H9 (cell line): ENCODE measurements around the gene THAP4. TPM values are rescaled to one million over a fixed set of nuclear protein-coding genes. Genes with fewer than 3 reads are reported as not detected.
A peak's percentile ranks its signal among the peaks of the same experiment; 100 is the strongest.

ENCODE experiments used
- DNase-seq: peaks from one replicate; pipeline ENCODE4 v3.0.0-alpha.2; 2017
- H2AFZ ChIP-seq: one replicate; pipeline ENCODE4 v1.6.1; 2013; ENCODE audit warnings: mild to moderate bottlenecking, low read length, control low read depth, moderate library complexity
- H2AK5ac ChIP-seq: 2 replicates; pipeline ENCODE4 v1.6.1; 2013; ENCODE audit warnings: low read length, control low read depth, mixed read lengths; ENCODE audit not compliant: insufficient read length
- H2BK120ac ChIP-seq: one replicate; pipeline ENCODE4 v1.6.1; 2013; ENCODE audit warnings: low read depth, mild to moderate bottlenecking, low read length, control low read depth, inconsistent platforms; ENCODE audit not compliant: poor library complexity, severe bottlenecking
- H2BK12ac ChIP-seq: 2 replicates; pipeline ENCODE4 v1.6.1; 2013; ENCODE audit warnings: low read length, control low read depth, mixed read lengths, low read depth; ENCODE audit not compliant: insufficient read length
- H2BK15ac ChIP-seq: 2 replicates; pipeline ENCODE4 v1.6.1; 2013; ENCODE audit warnings: low read depth, low read length, control low read depth
- H2BK20ac ChIP-seq: one replicate; pipeline ENCODE4 v1.6.1; 2013; ENCODE audit warnings: low read depth, mild to moderate bottlenecking, low read length, control low read depth, inconsistent platforms; ENCODE audit not compliant: poor library complexity, severe bottlenecking
- H2BK5ac ChIP-seq: 2 replicates; pipeline ENCODE4 v1.6.1; 2013; ENCODE audit warnings: low read length, control low read depth, mixed read lengths; ENCODE audit not compliant: insufficient read length
- H3K14ac ChIP-seq: 2 replicates; pipeline ENCODE4 v1.6.1; 2013; ENCODE audit warnings: low read length, control low read depth; ENCODE audit not compliant: insufficient read depth
- H3K18ac ChIP-seq: 2 replicates; pipeline ENCODE4 v1.6.1; 2013; ENCODE audit warnings: low read depth, mild to moderate bottlenecking, mixed read lengths, low read length, control low read depth; ENCODE audit not compliant: insufficient read length
- H3K23ac ChIP-seq: 2 replicates; pipeline ENCODE4 v1.6.1; 2013; ENCODE audit warnings: low read length, control low read depth, mixed read lengths, low read depth; ENCODE audit not compliant: insufficient read length
- H3K23me2 ChIP-seq: 2 replicates; pipeline ENCODE4 v1.6.1; 2013; ENCODE audit warnings: low read depth, mild to moderate bottlenecking, mixed read lengths, low read length, control low read depth; ENCODE audit not compliant: insufficient read length, poor library complexity, severe bottlenecking
- H3K27ac ChIP-seq: 2 replicates; pipeline ENCODE4 v1.5.1; 2013; ENCODE audit warnings: low read length, control low read depth, mixed read lengths, low read depth; ENCODE audit not compliant: insufficient read length
- H3K27me3 ChIP-seq: 2 replicates; pipeline ENCODE4 v1.6.1; 2013; ENCODE audit warnings: low read length, control low read depth, inconsistent platforms; ENCODE audit not compliant: insufficient read depth
- H3K4ac ChIP-seq: 2 replicates; pipeline ENCODE4 v1.6.1; 2013; ENCODE audit warnings: low read depth, mild to moderate bottlenecking, control low read depth, inconsistent platforms, low read length, moderate library complexity
- H3K4me1 ChIP-seq: 2 replicates; pipeline ENCODE4 v1.6.1; 2013; ENCODE audit warnings: low read length, control low read depth, inconsistent platforms; ENCODE audit not compliant: insufficient read depth
- H3K4me2 ChIP-seq: 2 replicates; pipeline ENCODE4 v1.6.1; 2013; ENCODE audit warnings: low read length, control low read depth, mixed read lengths; ENCODE audit not compliant: insufficient read length, insufficient read depth
- H3K56ac ChIP-seq: 2 replicates; pipeline ENCODE4 v1.6.1; 2013; ENCODE audit warnings: low read depth, mild to moderate bottlenecking, mixed read lengths, low read length, control low read depth; ENCODE audit not compliant: insufficient read length
- H3K79me1 ChIP-seq: 2 replicates; pipeline ENCODE4 v1.6.1; 2013; ENCODE audit warnings: low read depth, mild to moderate bottlenecking, moderate library complexity, low read length, control low read depth, inconsistent platforms; ENCODE audit not compliant: insufficient read depth, poor library complexity, severe bottlenecking
- H3K79me2 ChIP-seq: 2 replicates; pipeline ENCODE4 v1.6.1; 2013; ENCODE audit warnings: low read length, control low read depth, inconsistent platforms; ENCODE audit not compliant: insufficient read depth
- H3K9ac ChIP-seq: 2 replicates; pipeline ENCODE4 v1.6.1; 2013; ENCODE audit warnings: low read length, control low read depth, mixed read lengths; ENCODE audit not compliant: insufficient read length; ENCODE audit errors: extremely low read depth
- H3K9me3 ChIP-seq: one replicate; pipeline ENCODE4 v1.6.1; 2013; ENCODE audit warnings: low read depth, low read length, inconsistent platforms; ENCODE audit not compliant: control insufficient read depth
- H3T11ph ChIP-seq: one replicate; pipeline ENCODE4 v1.6.1; 2013; ENCODE audit warnings: mild to moderate bottlenecking, low read length, control low read depth, inconsistent platforms
- H4K20me1 ChIP-seq: one replicate; pipeline ENCODE4 v1.6.1; 2013; ENCODE audit not compliant: control insufficient read depth, insufficient read length, insufficient read depth
- H4K5ac ChIP-seq: 2 replicates; pipeline ENCODE4 v1.6.1; 2013; ENCODE audit warnings: low read depth, mild to moderate bottlenecking, mixed read lengths, low read length, control low read depth; ENCODE audit not compliant: insufficient read length
- H4K8ac ChIP-seq: replicated peaks from 2 replicates; pipeline ENCODE4 v1.6.1; 2013; ENCODE audit warnings: low read length, control low read depth, mixed read lengths, low read depth; ENCODE audit not compliant: insufficient read length
- H4K91ac ChIP-seq: 2 replicates; pipeline ENCODE4 v1.6.1; 2013; ENCODE audit warnings: low read depth, mild to moderate bottlenecking, moderate library complexity, mixed read lengths, low read length, control low read depth; ENCODE audit not compliant: insufficient read length
- H3K27ac Mint-ChIP-seq, 3 experiments: 2 replicates in 2 of 3; 3 replicates in 1 of 3; pipeline ENCODE4 v1.8.0; 2020 to 2021; ENCODE audit warnings: mixed read lengths in 3 of 3, mild to moderate bottlenecking in 1 of 3, moderate library complexity in 1 of 3
- H3K27me3 Mint-ChIP-seq: 2 replicates; pipeline ENCODE4 v1.8.0; 2021; ENCODE audit warnings: low read depth, mild to moderate bottlenecking, moderate library complexity, mixed read lengths
- H3K36me3 Mint-ChIP-seq, 3 experiments: 2 replicates in 2 of 3; 3 replicates in 1 of 3; pipeline ENCODE4 v1.8.0; 2020 to 2021; ENCODE audit warnings: low read depth in 3 of 3, mixed read lengths in 3 of 3; ENCODE audit not compliant: insufficient read depth in 1 of 3
- H3K4me1 Mint-ChIP-seq, 2 experiments: 2 replicates each; pipeline ENCODE4 v1.8.0; 2020; ENCODE audit warnings: mixed read lengths in 2 of 2
- H3K4me3 Mint-ChIP-seq, 2 experiments: 2 replicates in 1 of 2; 3 replicates in 1 of 2; pipeline ENCODE4 v1.8.0; 2020 to 2021; ENCODE audit warnings: mild to moderate bottlenecking in 2 of 2, mixed read lengths in 2 of 2, moderate library complexity in 1 of 2
- H3K9me3 Mint-ChIP-seq, 2 experiments: 2 replicates in 1 of 2; 3 replicates in 1 of 2; pipeline ENCODE4 v1.8.0; 2020; ENCODE audit warnings: mild to moderate bottlenecking in 2 of 2, mixed read lengths in 2 of 2, moderate library complexity in 1 of 2
- WGBS: extraction: QIAGEN DNeasy Blood & Tissue Kit; methylation state at CpG from one replicate; pipeline ENCODE4 v1.1.7; 2013; ENCODE audit warnings: missing lambda C conversion rate, low lambda C conversion rate, mixed read lengths; ENCODE audit not compliant: insufficient read length; ENCODE audit errors: extremely low coverage; 5-methylcytosine and 5-hydroxymethylcytosine counted together
- total RNA-seq: library from RNA; stranded (reverse); gene quantifications from 2 replicates; pipeline ENCODE4 v1.2.1, GENCODE V29; 2021
- TF ChIP-seq, protein P1 (sequence below): fragments of 200-600 bp; sonication (generic); conservative IDR thresholded peaks from 3 replicates; pipeline ENCODE4 v1.8.0; 2021; ENCODE audit warnings: antibody characterized with exemption, mild to moderate bottlenecking

The THAP4 gene
- total RNA-seq, 1 experiment from 2014 or later = 70.6 TPM

GRCh38 chr2:241584436-241584835, 52.5 kb downstream of the THAP4 start:
- H3K27ac Mint-ChIP-seq = peak overlapping the region; percentile 37 to 93 (median 70); a peak in 4 of 7 replicates
- Histone ChIP-seq H2BK120ac (no peak overlapping the region), H3K14ac (no peak overlapping the region), H3K9ac (no peak overlapping the region), H3K9me3 (peaks cover 17% of the 10 kb centered on the region), H3K79me1 (no peaks in the 10 kb centered on the region), H2AFZ (no peak overlapping the region), H3K56ac (no peak overlapping the region), H2BK20ac (no peak overlapping the region), H2BK15ac (no peak overlapping the region), H4K5ac (no peak overlapping the region), H3K4me1 (no peaks in the 10 kb centered on the region; the same call in 1 of the 2 replicates), H3K27me3 (no peaks in the 10 kb centered on the region), H2BK12ac (no peak overlapping the region), H3K79me2 (no peaks in the 10 kb centered on the region), H3K18ac (no peak overlapping the region), H4K8ac (no peak overlapping the region), H3K27ac (no peak overlapping the region), H2BK5ac (no peak overlapping the region), H3T11ph (no peak overlapping the region), H4K91ac (no peak overlapping the region), H3K23ac (no peak overlapping the region), H4K20me1 (no peaks in the 10 kb centered on the region), H3K23me2 (no peaks in the 10 kb centered on the region), H3K4me2 (no peak overlapping the region), H3K4ac (no peak overlapping the region), H2AK5ac (no peak overlapping the region)
- H3K27me3 Mint-ChIP-seq = no peaks in the 10 kb centered on the region; the same call in 1 of the 2 replicates
- H3K9me3 Mint-ChIP-seq = peaks cover 63 to 70% of the 10 kb centered on the region in 2 experiments
- WGBS = no CpG with 5 or more reads among the region's 12 CpGs
- peaks cover 45 to 81% (median 58%) of the 10 kb centered on the region in 3 experiments for H3K36me3 Mint-ChIP-seq
- TF ChIP-seq, protein P1, sequence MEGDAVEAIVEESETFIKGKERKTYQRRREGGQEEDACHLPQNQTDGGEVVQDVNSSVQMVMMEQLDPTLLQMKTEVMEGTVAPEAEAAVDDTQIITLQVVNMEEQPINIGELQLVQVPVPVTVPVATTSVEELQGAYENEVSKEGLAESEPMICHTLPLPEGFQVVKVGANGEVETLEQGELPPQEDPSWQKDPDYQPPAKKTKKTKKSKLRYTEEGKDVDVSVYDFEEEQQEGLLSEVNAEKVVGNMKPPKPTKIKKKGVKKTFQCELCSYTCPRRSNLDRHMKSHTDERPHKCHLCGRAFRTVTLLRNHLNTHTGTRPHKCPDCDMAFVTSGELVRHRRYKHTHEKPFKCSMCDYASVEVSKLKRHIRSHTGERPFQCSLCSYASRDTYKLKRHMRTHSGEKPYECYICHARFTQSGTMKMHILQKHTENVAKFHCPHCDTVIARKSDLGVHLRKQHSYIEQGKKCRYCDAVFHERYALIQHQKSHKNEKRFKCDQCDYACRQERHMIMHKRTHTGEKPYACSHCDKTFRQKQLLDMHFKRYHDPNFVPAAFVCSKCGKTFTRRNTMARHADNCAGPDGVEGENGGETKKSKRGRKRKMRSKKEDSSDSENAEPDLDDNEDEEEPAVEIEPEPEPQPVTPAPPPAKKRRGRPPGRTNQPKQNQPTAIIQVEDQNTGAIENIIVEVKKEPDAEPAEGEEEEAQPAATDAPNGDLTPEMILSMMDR = no peak
- no peak overlapping the region for H3K4me3 Mint-ChIP-seq
- DNase-seq = no peak
- H3K4me1 Mint-ChIP-seq = peaks cover 6 to 9% of the 10 kb centered on the region in 2 experiments
